ENCODE measurements around the gene PTGR3.

PTGR3 gene

DNA sequence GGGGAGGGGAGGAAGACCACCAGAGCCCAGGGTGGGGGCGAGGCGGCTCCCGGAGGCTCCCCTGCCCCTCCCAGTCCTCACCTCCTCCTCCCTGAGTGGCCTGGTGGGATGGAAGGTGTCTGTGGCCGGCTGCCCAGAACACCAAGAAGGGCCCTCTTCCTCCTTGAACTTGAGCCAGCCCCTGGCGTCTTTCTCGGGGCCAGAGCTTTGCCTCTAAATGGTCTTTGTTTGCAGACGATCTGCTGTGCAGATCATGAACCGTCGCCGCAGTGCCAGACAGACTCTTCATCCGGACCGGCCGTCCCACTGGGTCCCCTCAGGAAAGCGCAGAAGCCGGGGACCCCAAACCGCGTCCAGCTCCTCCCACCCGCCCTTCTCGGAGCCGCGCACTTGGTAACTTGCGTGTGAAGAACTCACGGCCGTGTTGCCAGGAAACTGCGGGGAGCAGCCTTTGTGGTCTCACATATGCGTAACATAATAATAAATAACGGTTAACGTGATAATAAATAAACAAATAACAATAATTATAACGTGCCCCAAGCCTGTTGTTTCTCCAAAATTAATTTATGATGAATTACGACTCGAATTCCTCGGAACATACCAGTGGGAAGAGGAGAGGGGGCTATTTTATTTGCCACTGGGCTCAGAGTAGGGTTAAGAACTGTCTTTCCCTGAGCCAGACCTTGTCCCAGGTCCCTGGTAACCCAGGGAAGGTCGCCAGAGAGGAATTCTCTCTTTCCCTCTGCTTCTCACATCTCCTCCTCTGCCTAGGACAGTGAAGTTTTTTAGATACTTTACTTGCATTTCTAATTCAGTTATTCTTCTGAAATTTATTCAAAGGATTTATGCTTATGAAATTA lies 41.0 kb downstream of the PTGR3 start:
- no peak for DNase-seq

DNA sequence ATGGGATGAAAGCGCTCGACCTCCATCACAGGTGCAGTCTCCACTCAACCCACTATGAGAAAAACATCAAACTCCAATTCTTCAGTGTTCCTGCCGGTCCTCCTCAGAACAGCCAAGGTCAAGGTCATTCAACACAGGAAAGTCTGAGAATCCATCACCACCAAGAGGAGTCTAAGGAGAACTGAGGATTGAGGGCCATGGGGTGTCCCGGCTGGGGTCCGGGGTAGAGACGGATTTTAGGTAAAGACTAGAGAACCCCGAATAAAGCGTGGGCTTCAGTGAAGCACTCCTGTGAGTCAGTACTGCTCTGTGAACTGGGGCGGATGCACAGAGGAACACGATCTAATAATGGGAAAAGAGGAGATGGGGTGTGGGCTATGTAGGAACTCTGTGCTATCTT lies 41.8 kb downstream of the PTGR3 start:
- no peak for DNase-seq

GRCh38 chr18:75165926-75166325 lies 43.0 kb downstream of the PTGR3 start:
- DNase-seq, result no peak

DNA sequence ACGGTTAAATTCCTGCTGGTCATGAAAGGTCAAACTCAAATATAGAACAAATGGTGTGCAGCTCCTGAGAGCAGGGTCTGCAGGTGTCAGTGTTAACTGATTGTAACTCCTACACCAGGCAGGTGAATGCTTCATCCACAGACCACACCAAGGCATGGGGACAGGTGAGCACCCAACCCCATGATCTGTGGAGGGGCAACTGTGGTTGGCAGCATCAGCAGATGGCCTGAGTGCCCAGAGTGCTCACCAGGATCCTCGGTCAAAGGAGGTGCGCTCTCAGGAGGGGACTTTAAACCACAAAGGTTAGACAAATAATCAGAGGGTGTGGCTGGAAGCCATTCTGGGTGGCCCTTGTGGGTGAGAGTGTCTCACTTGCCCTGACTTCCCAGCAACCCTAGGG lies 44.5 kb downstream of the PTGR3 start:
- DNase-seq, result no peak

DNA sequence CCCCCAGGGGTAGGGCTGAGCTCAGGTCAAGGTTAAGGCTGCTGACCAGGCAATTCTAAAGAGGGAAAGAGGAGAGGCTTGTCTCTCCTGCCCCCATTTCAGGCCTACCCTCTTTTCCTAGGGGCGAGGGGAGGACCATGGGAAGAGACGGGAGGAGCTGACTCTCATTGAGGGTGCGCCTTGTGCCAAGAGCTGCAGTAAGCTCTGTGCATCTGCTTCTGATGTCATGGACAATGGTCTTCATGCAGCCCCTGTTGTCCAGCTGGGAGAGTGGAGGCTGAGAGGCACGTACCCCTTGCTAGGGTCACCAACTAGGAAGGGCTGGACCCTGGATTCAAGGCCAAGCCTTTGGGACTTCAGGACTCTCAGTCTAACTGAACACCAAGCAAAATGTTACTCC lies 45.2 kb downstream of the PTGR3 start:
- no peak for DNase-seq

DNA sequence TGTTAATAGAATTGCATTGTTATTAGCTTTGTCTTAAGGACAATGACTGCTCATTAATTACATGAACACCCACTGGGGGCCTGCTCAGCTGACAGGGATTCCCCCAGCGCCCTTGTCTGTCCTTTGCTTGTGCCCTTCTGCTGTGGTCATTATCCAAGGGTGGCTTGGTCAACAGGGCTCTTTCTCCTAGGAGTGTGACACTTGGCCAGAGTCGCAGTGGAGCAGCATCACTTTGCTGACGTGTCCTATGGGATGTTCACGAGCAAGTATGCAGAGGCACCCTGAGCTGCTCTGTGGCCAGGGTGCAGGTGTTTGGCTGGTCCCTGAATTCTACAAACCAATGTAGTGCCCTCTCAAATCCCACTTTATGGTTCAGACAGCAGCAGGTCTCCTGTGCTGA lies 46.0 kb downstream of the PTGR3 start:
- no peak for DNase-seq

DNA sequence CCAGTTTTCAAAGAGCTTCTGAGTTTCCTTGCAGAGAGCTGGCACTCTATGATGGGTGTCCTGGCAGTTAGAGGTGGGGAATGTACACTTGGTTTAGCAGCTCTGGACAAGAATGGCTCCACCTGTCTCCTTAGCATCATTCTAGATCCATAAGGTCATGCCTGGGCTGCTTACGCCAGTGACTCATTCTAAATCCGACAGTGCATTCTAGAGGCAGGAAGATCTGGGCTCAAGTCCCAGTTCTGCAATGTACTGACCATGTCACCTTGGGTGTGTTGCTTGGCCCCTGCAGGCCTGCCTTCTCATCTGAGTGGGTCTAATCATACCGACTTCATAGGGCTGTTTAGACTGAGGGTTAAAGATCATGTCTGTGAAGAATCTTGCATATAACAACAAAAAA lies 46.5 kb downstream of the PTGR3 start:
- DNase-seq, result no peak

DNA sequence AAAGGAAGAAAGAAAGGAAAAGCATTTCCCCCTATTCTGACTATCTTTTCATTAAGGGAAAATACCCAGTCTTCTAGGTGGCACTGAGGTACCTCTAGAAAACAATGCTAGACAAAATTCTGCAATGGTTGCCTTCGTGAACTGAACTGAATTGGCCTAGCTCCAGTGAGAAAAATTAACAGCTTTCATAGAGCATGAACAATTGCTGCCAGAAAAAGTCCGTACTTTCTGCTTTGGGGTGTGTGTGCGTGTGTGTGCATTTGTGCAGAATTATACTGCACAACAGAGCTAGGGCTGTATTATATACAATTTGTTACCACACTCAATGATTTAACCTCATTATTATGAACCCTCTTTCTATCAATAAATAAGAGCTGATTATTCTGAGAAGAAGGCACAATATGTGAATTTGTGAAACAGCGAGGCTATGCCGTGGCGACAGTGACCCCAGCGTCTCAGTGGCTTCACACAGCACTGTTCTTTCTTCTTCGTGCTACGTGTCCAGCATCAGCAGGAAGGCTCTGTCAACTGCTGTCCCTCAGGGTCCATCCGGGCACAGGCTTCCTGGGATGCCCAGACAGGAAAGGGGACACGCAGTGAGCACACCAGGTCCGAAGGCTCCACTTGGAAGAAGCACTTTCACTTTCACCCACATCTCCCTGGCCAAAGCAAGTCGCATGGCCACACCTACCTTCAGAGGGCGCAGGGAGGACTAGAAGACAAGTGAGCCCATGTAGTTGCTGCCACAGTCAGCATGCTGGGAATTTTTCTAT lies 47.5 kb downstream of the PTGR3 start:
- DNase-seq, result no peak

GRCh38 chr18:75160364-75160763 lies 48.6 kb downstream of the PTGR3 start:
- DNase-seq, result no peak

DNA sequence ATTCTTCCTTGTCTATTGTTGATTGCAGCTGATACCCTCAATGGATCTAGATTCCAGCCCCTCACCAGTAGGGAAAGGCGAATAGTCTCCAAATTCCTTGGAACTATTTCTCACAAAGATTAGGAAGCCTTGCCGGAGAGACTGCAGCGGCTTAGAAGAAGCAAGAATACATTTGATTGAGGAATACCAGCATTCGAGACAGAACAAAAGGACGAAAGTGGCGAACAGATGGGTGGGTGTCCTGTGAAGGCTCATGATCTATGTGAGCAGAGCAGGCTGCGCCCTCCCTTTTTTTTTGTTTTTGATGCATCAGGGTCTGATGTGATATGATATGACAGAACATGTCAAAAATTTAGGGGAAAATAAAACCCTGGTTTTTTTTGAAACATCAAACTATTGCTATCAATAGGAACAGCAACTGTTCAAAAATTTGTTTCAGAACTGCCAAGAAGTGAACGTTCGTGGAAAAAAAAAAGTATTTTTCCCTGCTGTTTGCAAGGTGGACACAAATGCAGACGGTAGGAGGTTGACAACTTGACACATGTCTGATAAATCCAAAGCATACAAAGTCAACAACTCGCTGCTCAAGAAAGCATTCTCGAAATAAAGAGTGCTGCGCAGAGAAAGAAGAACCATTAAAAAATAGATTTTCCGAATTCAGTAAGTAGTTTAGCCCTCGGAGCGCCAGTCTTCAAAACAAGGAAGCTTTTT lies 49.1 kb downstream of the PTGR3 start:
- DNase-seq, result no peak

GRCh38 chr18:75159238-75159518 lies 49.8 kb downstream of the PTGR3 start:
- no peak for DNase-seq
